ENCODE data around the gene CEBPA. TPM values are rescaled to one million over a fixed set of nuclear protein-coding genes. Genes with fewer than 3 reads are reported as not detected.

CEBPA gene
- total RNA-seq, 1 donor from 2014 or later, result 1.7 TPM

GRCh38 chr19:33292595-33293254, 9.6 kb downstream of the CEBPA start:
- Mint-ChIP-seq H3K27me3 (ENCODE audit: low read depth) (peaks cover 3% of the 10 kb centered on the region), H3K27ac (ENCODE audit: unreplicated experiment) (no peak overlapping the region), H3K4me3 (ENCODE audit: unreplicated experiment) (no peak overlapping the region), H3K36me3 (ENCODE audit: low read depth) (no peaks in the 10 kb centered on the region), H3K9me3 (ENCODE audit: low read depth) (peaks cover 15% of the 10 kb centered on the region), H3K4me1 (ENCODE audit: low read depth) (peaks cover 7% of the 10 kb centered on the region)
- TF ChIP-seq CTCF (IDR thresholded peaks at IDR 0.05), result no peak
- peak; percentile 68 for DNase-seq (ENCODE audit: low spot score)

- peaks cover 18% of the 10 kb centered on the region for H3K9me3 Mint-ChIP-seq (ENCODE audit: low read depth)
- H3K27ac Mint-ChIP-seq (ENCODE audit: unreplicated experiment), result no peak overlapping the region
- peaks cover 3% of the 10 kb centered on the region for H3K27me3 Mint-ChIP-seq (ENCODE audit: low read depth)
- TF ChIP-seq CTCF (IDR thresholded peaks at IDR 0.05), result no peak
- peaks cover 7% of the 10 kb centered on the region for H3K4me1 Mint-ChIP-seq (ENCODE audit: low read depth)
- H3K36me3 Mint-ChIP-seq (ENCODE audit: low read depth), result no peaks in the 10 kb centered on the region
- DNase-seq (ENCODE audit: low spot score), result peak; percentile 44
- no peak overlapping the region for H3K4me3 Mint-ChIP-seq (ENCODE audit: unreplicated experiment)
Measured at GRCh38 chr19:33291623-33292534, 10.5 kb downstream of the CEBPA start.

GRCh38 chr19:33290956-33291622, 11.2 kb downstream of the CEBPA start:
- peaks cover 3% of the 10 kb centered on the region for H3K27me3 Mint-ChIP-seq (ENCODE audit: low read depth)
- DNase-seq (ENCODE audit: low spot score), result peak; percentile 83
- no peak for TF ChIP-seq CTCF (IDR thresholded peaks at IDR 0.05)
- H3K27ac Mint-ChIP-seq (ENCODE audit: unreplicated experiment), result no peak overlapping the region
- peaks cover 7% of the 10 kb centered on the region for H3K4me1 Mint-ChIP-seq (ENCODE audit: low read depth)
- H3K36me3 Mint-ChIP-seq (ENCODE audit: low read depth), result no peaks in the 10 kb centered on the region
- H3K9me3 Mint-ChIP-seq (ENCODE audit: low read depth), result peaks cover 18% of the 10 kb centered on the region
- no peak overlapping the region for H3K4me3 Mint-ChIP-seq (ENCODE audit: unreplicated experiment)

- peaks cover 8% of the 10 kb centered on the region for H3K27me3 Mint-ChIP-seq (ENCODE audit: low read depth)
- peaks cover 7% of the 10 kb centered on the region for H3K4me1 Mint-ChIP-seq (ENCODE audit: low read depth)
- no peak overlapping the region for H3K27ac Mint-ChIP-seq (ENCODE audit: unreplicated experiment)
- H3K4me3 Mint-ChIP-seq (ENCODE audit: unreplicated experiment), result no peak overlapping the region
- H3K9me3 Mint-ChIP-seq (ENCODE audit: low read depth), result peaks cover 18% of the 10 kb centered on the region
- TF ChIP-seq CTCF (IDR thresholded peaks at IDR 0.05), result no peak
- no peaks in the 10 kb centered on the region for H3K36me3 Mint-ChIP-seq (ENCODE audit: low read depth)
- peak; percentile 79 for DNase-seq (ENCODE audit: low spot score)
Measured at GRCh38 chr19:33290082-33290815, 12.1 kb downstream of the CEBPA start.
